Head of caudate nucleus (tissue), 42 donors: ENCODE data around the gene MRPL24.
A peak's percentile ranks its signal among the peaks of the same experiment; 100 is the strongest.

Source experiments
- DNase-seq, 42 donors: peaks; one replicate each; pipeline versions ENCODE4 v3.0.0 to v3.0.0-alpha.2; 2020 to 2021; ENCODE audit warnings: mixed read lengths in 7 of 42
- intact Hi-C: fragments of 100-400 bp; cut with DNase I; formaldehyde crosslinking; loops from one replicate; pipeline ENCODE4 v1.15.0; 2022

MRPL24 gene

GRCh38 chr1:156746728-156747631, 6.1 kb upstream of the MRPL24 start:
- DNase-seq, result peak; percentile 74 to 94 (median 84)
- intact Hi-C loops, result no loop called here

- DNase-seq, result no peak
- intact Hi-C loops, result no loop called here
Observed at GRCh38 chr1:156746406-156746727, 5.5 kb upstream of the MRPL24 start.

GRCh38 chr1:156745881-156746280, 5.0 kb upstream of the MRPL24 start:
- intact Hi-C loops, result no loop called here
- no peak for DNase-seq

- intact Hi-C loops, result no loop called here
- no peak for DNase-seq
Observed at GRCh38 chr1:156744786-156745419, 4.0 kb upstream of the MRPL24 start.

- intact Hi-C loops, result no loop called here
Observed at GRCh38 chr1:156744344-156744743, 3.5 kb upstream of the MRPL24 start.

GRCh38 chr1:156743367-156744302, 2.7 kb upstream of the MRPL24 start:
- DNase-seq, result no peak

More at GRCh38 chr1:156744344-156744743, 3.5 kb upstream of the MRPL24 start:
- no peak for DNase-seq

GRCh38 chr1:156742801-156743200, 1.9 kb upstream of the MRPL24 start:
- no peak for DNase-seq
- intact Hi-C loops, result no loop called here

More at GRCh38 chr1:156743367-156744302, 2.7 kb upstream of the MRPL24 start:
- intact Hi-C loops, result no loop called here

GRCh38 chr1:156742017-156742416, 1.1 kb upstream of the MRPL24 start:
- intact Hi-C loops, result no loop called here

GRCh38 chr1:156741481-156741983, 644 bp upstream of the MRPL24 start:
- intact Hi-C loops, result loop anchor here (1.0 kb wide), 1 partner anchor 26 kb away; the partner anchor contains the start of gene PRCC

More at GRCh38 chr1:156742017-156742416, 1.1 kb upstream of the MRPL24 start:
- no peak for DNase-seq

GRCh38 chr1:156740237-156740740, 599 bp downstream of the MRPL24 start:
- intact Hi-C loops, result no loop called here

More at GRCh38 chr1:156741481-156741983, 644 bp upstream of the MRPL24 start:
- DNase-seq, result peak in 1 of 42 donors; percentile 22

GRCh38 chr1:156738916-156739315, 2.0 kb downstream of the MRPL24 start:
- DNase-seq, result no peak
- intact Hi-C loops, result no loop called here

More at GRCh38 chr1:156740237-156740740, 599 bp downstream of the MRPL24 start:
- no peak for DNase-seq

GRCh38 chr1:156738407-156738806, 2.5 kb downstream of the MRPL24 start:
- no peak for DNase-seq
- intact Hi-C loops, result no loop called here

GRCh38 chr1:156733989-156734584, 6.8 kb downstream of the MRPL24 start:
- intact Hi-C loops, result no loop called here
- DNase-seq, result no peak

GRCh38 chr1:156728599-156729462, 12.1 kb downstream of the MRPL24 start, which contains the start of gene ISG20L2:
Gene ISG20L2, minus strand, starts transcription at chr1:156728766. Its CDS starts 1,114 bp downstream, at chr1:156727652.
- DNase-seq, result peak; percentile 88 to 99 (median 95)
- intact Hi-C loops, result loop anchor here (5.0 kb wide), 1 partner anchor 42 kb away; no protein-coding TSS in a partner anchor

GRCh38 chr1:156727926-156728598, 12.8 kb downstream of the MRPL24 start, which contains the start of gene METTL25B:
Gene METTL25B, plus strand, starts transcription at chr1:156728469. Its CDS starts 636 bp downstream, at chr1:156729105.
- DNase-seq, result peak; percentile 44 to 91 (median 81)
- intact Hi-C loops, result loop anchor here (5.0 kb wide), 1 partner anchor 41 kb away; no protein-coding TSS in a partner anchor

GRCh38 chr1:156727492-156727891, 13.4 kb downstream of the MRPL24 start:
- intact Hi-C loops, result loop anchor here (5.0 kb wide), 1 partner anchor 40 kb away; no protein-coding TSS in a partner anchor
- DNase-seq, result no peak
